GM19239 (cell line): Measurements from ENCODE around the gene ST6GALNAC2.
"Not testable (repeated sequence)": the region's sequence is repeated elsewhere in the genome, so short reads cannot be mapped to it uniquely, and the experiment has no call there.

Experiments
- DNase-seq: peaks from one replicate; pipeline ENCODE4 v3.0.0; 2011; ENCODE audit warnings: low spot score; ENCODE audit not compliant: insufficient read length
- FAIRE-seq: peaks from 2 replicates; lab custom pipeline; 2011; peaks lifted over from hg19 to GRCh38; lab: Jason Lieb, UNC

The ST6GALNAC2 gene

DNA sequence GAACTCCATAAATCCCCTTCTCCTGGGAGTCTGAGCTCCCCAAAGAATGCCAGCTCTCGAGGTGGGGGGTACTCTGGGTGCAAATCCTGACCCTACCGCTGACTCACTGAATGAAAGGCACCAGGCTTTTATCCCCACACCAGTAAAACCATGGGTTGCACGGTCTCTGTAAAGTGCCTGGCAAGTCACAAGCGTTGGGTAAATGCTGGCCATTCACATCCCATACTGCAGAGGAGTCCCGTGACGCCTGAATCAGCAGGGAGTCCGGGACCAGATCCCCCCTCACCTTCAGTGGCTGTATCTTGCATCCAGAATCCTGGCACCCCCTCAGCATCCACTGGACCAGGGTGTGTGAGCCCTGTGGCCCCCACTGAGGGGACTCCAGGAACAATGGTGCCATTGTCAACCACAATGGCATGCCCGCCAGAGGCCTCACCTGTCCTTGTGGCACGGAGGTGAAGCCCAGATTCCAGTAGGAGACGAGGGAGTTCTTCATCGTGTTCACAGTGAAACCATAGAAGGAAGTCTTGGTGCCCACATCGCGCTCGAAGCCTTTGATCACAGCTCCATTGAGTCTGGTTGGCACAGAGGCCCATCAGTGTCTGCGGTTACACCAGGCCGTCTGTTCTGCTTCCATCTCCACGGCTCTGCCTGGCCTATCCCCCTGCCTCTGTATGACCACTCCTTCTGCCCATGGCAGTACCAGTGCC lies 13.3 kb downstream of the ST6GALNAC2 start:
- FAIRE-seq, result no peak
- no peak for DNase-seq

DNA sequence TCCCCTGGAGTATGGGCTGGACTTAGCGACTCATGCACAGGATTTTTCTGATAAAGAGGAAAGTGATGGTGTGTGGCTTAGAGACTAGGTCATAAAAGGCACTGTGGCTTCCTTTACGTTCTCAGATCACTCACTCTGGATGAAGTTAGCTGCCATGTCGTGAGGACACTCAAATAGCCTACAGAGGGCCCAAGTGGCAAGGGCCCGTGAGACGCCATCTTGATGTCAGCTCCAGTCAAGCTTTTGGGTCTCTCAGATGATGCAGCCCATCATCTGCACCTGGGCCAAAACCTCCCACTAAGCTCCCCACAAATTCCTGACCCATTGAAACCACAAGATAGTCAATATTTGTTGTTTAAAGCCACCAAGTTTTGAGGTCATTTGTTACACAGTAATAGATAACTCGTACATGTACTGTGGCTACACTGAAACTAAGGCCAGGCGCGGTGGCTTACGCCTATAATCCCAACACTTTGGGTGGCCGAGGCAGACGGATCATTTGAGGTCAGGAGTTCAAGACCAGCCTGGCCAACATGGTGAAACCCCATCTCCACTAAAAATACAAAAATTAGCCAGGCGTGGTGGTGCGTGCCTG lies 14.7 kb downstream of the ST6GALNAC2 start:
- DNase-seq (no peak), FAIRE-seq (no peak)

DNA sequence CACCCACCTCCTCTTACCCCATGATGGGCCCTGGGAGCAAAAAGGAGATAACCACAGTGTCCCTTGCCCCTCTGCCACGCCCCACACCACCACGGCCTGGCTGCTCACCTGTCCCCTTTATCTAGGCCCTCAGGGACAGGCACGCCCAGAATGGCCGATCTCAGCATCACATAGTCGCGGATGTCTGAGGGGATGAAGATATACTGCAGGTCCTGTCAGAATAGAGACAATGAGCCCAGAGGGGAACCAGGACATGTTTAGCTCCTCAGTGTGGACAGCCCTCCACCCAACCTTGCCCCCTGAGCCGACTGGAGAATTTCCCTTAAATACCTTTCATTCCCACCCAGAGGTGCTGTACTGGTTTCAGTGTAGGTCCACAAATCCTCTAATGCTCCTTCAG lies 15.2 kb downstream of the ST6GALNAC2 start:
- FAIRE-seq, result no peak
- DNase-seq, result no peak

DNA sequence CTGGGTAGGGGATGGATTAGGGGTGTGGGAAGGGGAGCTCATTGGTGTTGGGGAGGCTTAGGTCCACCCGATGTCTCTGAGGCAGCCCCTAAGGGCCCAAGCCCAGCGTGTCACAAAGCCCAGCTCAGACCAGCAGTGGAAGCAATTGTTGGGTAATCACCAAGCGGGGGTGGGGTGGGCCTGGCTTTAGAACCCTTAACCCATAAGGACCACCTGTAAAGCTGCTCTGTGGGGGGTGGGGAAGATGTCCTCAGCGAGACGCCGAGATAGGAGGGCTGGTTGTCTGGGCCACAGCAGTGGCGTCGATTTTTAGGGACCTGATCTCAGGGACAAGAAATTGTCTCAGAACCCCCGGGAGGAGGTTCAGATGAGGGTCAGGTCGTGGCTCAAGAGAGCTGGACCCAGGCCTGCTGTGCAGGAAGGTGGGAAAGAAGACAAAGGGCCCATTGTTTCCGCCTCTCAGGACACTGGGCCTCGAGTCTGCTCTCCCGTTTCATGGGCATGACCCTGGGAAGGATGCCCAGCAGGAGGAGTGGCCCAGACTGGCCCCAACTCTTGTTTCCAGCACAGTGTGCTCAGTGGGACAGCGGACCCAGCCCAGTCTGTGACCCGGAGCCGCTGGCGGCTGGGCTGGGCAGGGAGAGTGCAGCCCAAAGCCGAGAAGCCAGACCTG lies 15.9 kb downstream of the ST6GALNAC2 start:
- no peak for DNase-seq
- no peak for FAIRE-seq

DNA sequence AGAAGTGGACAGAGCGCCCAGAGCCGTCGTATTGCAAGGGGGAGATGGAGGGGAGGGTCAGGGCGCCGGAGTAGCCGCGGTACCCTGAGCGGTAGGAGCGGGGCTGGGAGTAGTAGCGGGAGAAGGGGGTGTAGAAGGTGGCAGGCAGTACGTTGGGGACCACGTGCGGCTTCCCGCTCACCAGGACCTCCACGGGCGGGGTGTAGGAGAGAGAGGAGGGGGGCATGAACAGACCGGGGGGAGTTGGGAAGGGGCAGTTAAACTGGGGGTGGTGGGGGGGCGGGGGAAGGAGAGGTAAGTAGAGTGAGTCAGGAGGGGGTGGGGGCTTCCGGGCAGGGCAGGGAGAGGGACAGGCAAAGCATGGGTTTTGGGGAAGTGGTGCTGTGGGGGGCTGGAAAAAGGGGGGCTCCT lies 16.8 kb downstream of the ST6GALNAC2 start:
- DNase-seq (no peak), FAIRE-seq (no peak)

DNA sequence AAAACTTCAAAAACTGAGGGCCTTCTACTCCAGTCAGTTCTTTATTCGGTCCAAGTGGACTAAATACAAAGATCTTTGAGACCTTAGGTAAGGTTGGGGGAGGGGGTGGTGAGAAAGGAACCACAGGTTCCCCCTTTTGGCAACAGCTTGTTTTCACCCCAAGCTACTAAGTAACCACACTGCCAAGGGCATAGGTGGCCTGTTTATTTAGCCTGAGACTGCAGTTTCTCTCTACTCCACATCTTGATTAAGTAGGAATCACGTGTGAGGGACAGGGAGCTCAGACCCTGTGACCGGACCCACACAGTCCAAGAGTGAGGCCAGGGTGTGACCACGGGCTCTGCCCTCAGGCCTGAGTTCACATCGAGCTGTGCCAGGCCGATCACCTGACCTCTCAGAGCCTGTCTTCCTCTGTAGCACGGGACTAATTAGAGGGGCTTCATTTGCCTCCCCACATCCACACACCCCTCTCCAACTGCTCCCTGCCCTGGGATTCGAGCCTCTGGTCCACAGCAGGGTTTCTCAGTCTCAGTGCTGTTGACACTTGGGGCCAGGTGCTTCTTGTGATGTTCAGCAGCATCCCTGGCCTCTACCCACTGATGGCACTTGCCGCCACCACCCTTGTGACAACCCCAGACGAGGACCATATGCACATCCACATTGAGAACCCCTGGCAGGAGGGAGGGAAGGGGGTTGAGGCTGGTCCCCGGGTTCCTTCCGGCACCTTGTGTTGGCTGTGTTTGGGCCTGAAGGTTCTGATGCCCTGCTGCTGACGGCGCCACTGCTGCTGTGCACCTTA lies 17.8 kb downstream of the ST6GALNAC2 start:
- FAIRE-seq, result no peak
- no peak for DNase-seq

DNA sequence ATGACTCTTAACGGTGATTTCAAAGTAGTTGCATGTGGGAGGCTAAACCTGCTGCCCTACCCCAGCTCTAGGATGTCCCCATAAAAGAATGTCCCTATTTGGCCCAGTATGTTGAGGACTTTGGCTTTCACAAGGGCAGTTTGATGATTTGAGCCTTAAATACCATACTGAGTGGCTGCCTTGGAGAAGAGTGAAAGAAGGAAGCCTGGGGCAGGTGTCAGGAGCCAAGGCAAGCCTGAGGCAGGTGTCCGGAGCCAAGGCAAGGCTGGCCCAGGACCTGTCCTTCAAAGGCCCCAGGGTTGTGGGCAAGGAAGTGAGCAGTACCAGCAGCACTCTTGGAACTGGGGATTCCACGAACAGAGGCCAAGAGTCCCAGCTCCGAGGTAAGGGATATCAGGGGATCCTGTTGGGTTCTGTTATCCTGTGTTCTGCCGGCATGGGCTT lies 18.6 kb downstream of the ST6GALNAC2 start:
- no peak for DNase-seq
- no peak for FAIRE-seq

DNA sequence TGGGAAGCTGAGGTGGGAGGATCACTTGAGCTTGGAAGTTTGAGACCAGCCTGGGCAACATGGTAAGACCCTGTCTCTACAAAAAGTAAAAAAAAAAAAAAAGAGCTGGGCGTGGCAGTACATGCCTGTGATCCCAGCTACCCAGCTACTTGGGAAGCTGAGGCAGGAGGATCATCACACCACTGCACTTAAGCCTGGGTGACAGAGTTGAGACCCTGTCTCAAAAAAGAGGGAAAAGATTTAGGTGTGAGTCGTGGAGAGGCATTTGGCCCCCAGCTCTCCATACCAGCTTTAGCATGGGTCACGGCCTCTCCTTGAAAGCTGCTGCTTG lies 19.1 kb downstream of the ST6GALNAC2 start:
- no peak for DNase-seq
- FAIRE-seq, result no peak

DNA sequence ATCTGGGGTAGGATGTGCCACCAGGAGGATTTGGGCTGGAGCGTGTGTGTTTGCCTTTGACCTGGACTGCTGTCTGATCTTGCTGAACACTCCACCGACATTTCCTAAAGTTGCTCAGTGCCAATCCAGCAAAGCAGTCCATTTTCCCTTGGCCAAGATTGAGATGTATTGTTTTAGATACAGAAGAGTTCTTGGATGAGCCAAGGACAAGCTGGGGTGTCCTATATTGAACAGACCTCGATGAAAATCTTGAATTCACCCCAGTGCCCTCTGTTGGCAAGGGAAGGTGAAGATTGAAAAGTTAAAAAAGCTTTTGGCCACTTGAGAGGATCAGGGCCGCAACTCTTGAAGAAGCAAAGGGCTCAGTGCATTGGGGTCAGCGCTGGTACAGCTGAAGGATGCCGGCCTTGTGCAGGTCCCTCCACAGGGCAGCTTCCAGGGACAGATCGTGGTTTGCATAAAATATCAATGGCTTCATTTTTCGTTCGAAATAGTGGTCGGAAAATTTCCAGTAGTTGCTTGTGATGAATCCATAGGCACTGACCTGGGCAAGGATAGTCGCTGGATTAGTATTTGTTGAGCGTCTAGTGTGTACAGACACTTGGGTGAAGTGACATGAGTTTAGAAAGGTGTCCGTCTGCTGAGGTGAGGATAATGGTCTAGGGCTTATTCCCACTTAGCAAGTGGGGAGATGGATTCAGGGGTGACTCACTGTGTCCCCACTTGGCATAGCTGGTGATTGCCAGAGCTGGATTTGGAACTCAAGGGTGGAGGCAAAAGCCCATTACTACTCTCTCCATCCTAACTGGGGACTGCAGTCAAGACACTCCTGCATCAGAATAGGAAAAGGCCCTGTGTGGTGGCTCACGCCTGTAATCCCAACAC lies 19.7 kb downstream of the ST6GALNAC2 start:
- FAIRE-seq, result no peak

DNA sequence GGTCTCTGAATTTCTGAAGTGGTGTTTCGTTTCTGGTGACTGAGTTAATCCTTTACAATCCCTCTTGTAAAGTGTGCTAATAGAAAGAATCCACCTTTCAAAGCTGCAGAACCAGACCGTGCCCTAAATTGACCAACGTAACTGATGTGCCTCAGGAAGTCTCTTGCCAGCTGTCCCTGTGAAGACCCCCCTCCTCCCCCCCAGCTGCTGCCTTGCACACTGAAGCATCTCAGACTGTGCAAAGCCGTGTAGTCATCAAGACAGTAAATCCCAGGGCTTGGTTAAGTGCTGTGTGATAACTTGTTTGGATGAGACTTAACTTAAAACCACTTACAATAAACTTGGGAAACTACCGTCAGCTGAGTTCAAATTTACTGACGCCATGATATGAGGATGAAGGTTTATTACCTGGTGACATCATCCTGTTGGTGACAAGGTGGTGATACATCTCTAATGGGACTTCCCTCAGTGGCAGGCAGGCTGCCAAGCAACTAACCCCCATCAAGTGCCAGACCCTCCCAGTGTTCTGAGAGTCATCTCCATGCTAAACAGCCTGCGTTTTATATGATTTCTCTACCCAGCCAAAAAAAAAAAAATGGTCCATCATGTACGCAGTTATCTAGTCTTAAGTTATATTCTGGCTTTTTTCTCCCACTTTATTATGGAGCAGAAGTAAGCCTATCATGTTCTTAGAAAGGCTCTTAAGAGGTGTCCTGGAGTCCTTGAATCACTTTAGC lies 20.5 kb downstream of the ST6GALNAC2 start:
- not testable (repeated sequence) for DNase-seq, FAIRE-seq

More for the DNA sequence above, 19.7 kb downstream of the ST6GALNAC2 start:
- DNase-seq, result no peak

DNA sequence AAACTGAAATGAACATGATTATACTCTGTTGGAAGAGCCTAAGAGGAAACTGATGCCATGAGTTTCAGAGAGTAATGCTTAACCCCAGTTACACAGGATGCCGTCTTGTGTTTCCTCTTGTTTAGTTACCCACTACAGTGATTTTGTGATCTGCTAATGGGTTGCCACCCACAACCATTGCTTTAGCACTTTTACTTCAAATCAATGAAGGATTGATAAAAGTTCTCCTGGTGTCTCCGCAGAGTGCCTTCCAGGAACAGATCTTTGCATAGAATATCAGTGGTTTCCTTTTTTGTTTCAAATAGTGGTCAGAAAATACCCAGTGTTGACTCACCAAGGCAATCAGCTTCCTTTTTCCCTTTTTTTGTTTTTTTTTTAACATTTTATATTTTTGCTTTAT lies 22.3 kb downstream of the ST6GALNAC2 start:
- not testable (repeated sequence) for FAIRE-seq, DNase-seq

DNA sequence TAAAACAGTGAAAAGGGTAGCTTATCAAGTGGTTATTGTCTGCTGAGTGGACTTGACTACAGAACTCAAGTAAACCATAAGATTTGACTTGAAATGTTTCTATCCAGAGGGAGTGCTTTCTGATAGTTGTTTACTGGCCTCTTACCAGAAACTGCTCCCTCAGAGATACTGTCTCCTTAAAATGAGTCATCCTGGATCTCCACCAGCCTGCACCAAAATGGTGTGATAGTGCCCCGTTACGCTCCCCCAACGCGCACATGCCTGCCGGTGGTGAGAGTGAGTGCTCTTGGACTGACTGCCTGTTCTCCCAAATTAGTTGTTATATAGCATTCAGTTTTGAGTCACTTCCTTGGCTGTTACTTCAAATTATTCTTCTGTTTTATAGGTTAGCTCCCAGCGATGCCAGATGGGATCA lies 22.9 kb downstream of the ST6GALNAC2 start:
- DNase-seq (no peak), FAIRE-seq (no peak)

DNA sequence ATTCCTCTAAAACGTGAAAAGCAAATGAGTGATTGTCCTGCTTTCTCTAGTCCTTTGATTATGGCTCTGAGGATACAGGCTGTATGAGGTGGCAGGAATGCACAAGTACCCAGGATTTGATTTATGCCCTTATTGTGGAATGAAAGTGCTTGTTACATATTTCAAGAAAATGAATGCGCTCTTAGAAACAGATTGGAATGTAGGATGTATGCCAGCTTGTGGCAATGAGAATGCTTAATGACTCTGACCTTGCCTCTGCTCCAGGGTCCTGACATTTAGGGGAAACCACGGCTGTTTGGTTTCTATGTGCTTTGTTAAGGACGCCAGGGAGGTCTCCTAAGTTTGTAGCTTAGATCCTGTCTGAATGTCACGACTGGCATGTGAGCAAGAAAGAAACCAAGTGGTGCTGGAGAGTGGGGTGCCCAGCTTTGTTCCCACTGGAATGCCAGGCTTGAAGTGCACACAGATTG lies 23.8 kb downstream of the ST6GALNAC2 start:
- DNase-seq, result no peak
- no peak for FAIRE-seq

DNA sequence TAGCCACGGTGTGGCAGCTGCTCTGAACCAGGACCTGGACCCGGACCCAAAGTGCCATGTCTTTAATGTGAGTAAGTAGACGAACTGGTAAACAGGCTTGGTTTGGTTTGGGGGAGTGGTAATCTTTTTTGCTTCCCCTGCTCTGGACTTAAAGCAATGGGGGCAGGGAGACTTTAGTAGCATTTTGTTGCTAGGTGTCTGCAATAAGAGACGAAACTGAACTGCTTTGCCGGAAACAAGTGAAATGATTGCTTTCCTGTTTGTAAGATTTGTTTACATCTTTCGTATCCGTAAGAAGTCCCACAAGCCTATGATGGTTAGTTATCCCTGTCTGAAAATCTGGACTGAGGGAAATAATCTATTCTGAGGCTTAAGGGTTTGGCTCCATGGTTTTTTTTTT lies 24.3 kb downstream of the ST6GALNAC2 start:
- no peak for FAIRE-seq
- no peak for DNase-seq

DNA sequence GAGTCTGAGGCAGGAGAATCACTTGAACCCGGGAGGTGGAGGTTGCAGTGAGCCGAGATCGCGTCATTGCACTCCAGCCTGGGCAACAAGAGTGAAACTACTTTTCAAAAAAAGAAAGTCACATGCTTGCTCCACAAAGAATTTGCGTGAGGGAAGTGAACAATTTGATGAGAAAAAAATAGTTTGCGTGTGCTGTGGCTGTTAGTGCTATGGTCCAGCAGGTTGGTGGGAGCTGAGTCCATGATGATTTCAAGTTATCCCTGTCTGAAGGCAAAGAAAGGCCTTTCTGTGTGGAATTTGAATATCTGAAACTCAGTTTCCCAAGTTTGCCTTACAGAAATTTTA lies 24.8 kb downstream of the ST6GALNAC2 start:
- FAIRE-seq (no peak), DNase-seq (no peak)

DNA sequence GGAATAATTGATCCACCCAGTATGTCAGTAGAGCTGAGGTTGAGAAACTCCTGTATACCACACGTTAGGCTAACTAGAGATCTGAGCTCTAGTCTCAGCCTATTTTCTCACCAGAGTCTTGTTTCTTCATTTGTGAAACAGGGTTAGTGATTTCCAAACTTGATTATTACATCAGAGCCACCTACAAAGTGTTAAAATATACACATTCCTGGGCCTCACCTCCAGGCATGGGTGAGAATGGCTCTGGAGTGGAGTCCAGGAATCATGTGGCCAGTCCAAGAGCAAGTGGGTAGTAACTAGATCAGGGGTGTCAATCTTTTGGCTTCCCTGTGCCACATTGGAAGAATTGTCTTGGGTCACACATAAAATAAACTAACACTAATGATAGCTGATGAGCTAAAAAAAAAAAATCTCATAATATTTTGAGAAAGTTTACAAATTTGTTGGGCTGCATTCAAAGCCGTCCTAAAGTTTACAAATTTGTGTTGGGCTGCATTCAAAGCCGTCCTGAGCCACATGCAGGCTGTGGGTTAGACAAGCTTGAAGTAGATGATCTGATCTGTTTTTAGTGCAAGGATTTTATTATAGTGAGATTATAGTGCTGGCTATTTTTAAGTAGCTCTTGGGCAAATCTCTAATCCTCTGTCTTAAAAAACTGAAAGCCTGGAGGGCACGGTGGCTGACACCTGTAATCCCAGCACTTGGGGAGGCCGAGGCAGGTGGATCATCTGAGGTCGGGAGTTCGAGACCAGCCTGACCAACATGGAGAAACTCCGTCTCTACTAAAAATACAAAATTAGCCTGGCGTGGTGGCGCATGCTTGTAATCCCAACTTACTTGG lies 25.4 kb downstream of the ST6GALNAC2 start:
- no peak for FAIRE-seq
- no peak for DNase-seq

DNA sequence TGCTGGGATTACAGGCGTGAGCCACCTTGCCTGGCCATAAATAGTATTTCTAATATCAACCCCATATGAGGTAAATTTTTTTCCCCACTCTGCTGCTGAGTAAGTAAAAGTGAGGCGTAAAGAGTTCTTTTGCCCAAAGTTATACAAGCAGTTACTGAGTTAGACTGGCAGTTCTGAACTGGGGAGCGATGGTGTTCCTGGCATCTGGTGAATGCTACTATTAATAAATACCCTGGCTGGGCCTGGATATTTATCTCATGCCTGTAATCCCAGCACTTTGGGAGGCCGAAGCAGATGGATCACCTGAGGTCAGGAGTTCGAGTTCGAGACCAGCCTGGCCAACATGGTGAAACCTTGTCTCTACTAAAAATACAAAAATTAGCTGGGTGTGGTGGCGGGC lies 26.2 kb downstream of the ST6GALNAC2 start:
- not testable (repeated sequence) for FAIRE-seq

More for the DNA sequence above, 26.2 kb downstream of the ST6GALNAC2 start:
- not testable (repeated sequence) for DNase-seq
